RWPE2 (cell line): ENCODE data around the gene CFAP97D1.

Source experiments
- ATAC-seq: fragments of 200-7000 bp; cut with Tn5 transposase; 3 replicates; pipeline ENCODE4 v1.9.1; 2021; ENCODE audit warnings: low read depth
- DNase-seq: peaks from one replicate; pipeline ENCODE4 v3.0.0-alpha.2; 2020; ENCODE audit warnings: low spot score
- H3K27ac ChIP-seq: fragments of 450-650 bp; 2 replicates; pipeline ENCODE4 v1.5.1; 2017; ENCODE audit warnings: mild to moderate bottlenecking; ENCODE audit not compliant: poor library complexity, severe bottlenecking
- H3K27me3 ChIP-seq: fragments of 250-450 bp; sonication (Bioruptor Pico); 2 replicates; pipeline ENCODE4 v1.5.1; 2021; ENCODE audit warnings: mild to moderate bottlenecking, moderate library complexity; ENCODE audit not compliant: insufficient read depth, poor library complexity, severe bottlenecking
- H3K36me3 ChIP-seq: fragments of 250-450 bp; sonication (Bioruptor Pico); 2 replicates; pipeline ENCODE4 v1.5.1; 2020; ENCODE audit warnings: low read depth, mild to moderate bottlenecking, moderate library complexity
- H3K4me1 ChIP-seq: fragments of 250-450 bp; sonication (Bioruptor Pico); 2 replicates; pipeline ENCODE4 v1.5.1; 2021; ENCODE audit warnings: mild to moderate bottlenecking, moderate library complexity; ENCODE audit not compliant: insufficient read depth, poor library complexity, severe bottlenecking
- H3K4me3 ChIP-seq: fragments of 250-450 bp; sonication (Bioruptor Pico); 2 replicates; pipeline ENCODE4 v1.5.1; 2021; ENCODE audit warnings: mild to moderate bottlenecking, moderate library complexity; ENCODE audit not compliant: severe bottlenecking
- H3K9me3 ChIP-seq: fragments of 250-450 bp; sonication (Bioruptor Pico); 2 replicates; pipeline ENCODE4 v1.5.1; 2021; ENCODE audit warnings: mild to moderate bottlenecking, moderate library complexity; ENCODE audit not compliant: severe bottlenecking
- TF ChIP-seq, protein P1 (sequence below): fragments of 450-650 bp; IDR thresholded peaks from one replicate; pipeline ENCODE4 v1.5.1; 2017; ENCODE audit warnings: mild to moderate bottlenecking, moderate library complexity; ENCODE audit not compliant: poor library complexity, severe bottlenecking

CFAP97D1 gene

DNA sequence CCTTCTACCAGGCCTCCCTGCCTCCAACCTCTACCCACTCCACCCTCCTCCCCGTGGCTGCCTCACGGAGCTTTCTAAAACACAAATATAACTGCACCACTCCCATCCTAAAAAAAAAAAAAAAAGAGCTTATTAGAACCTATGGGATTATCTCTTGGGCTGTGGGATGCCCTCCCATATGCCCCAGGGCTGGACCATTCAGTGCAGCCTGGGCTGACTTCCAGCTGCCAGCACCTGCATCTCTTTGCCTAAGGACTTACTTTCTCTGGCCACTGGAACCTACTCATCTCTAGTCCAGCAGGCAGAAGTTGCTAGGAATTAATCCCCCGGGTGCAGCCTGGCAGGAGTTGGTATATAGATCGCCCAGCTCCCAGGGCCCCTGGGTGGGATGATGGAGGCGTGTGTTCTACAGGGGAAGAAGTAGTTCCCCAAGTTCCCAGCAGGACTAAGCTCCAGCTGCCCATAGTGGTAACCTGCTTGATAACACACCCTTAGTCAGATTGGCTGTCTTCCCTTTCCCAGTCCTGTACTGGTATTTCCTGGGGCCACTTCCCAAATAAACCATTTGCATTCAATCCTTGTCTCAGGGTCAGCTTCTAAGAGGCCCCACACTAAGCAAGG lies 42.4 kb downstream of the CFAP97D1 start:
- Histone ChIP-seq H3K4me1 (no peaks in the 10 kb centered on the region), H3K4me3 (no peak overlapping the region), H3K9me3 (no peaks in the 10 kb centered on the region), H3K27ac (no peak overlapping the region), H3K36me3 (peaks cover 52% of the 10 kb centered on the region), H3K27me3 (no peaks in the 10 kb centered on the region)
- TF ChIP-seq, protein P1, sequence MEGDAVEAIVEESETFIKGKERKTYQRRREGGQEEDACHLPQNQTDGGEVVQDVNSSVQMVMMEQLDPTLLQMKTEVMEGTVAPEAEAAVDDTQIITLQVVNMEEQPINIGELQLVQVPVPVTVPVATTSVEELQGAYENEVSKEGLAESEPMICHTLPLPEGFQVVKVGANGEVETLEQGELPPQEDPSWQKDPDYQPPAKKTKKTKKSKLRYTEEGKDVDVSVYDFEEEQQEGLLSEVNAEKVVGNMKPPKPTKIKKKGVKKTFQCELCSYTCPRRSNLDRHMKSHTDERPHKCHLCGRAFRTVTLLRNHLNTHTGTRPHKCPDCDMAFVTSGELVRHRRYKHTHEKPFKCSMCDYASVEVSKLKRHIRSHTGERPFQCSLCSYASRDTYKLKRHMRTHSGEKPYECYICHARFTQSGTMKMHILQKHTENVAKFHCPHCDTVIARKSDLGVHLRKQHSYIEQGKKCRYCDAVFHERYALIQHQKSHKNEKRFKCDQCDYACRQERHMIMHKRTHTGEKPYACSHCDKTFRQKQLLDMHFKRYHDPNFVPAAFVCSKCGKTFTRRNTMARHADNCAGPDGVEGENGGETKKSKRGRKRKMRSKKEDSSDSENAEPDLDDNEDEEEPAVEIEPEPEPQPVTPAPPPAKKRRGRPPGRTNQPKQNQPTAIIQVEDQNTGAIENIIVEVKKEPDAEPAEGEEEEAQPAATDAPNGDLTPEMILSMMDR, result no peak
- ATAC-seq (no peak; the same call in 2 of the 3 replicates), DNase-seq (no peak)

DNA sequence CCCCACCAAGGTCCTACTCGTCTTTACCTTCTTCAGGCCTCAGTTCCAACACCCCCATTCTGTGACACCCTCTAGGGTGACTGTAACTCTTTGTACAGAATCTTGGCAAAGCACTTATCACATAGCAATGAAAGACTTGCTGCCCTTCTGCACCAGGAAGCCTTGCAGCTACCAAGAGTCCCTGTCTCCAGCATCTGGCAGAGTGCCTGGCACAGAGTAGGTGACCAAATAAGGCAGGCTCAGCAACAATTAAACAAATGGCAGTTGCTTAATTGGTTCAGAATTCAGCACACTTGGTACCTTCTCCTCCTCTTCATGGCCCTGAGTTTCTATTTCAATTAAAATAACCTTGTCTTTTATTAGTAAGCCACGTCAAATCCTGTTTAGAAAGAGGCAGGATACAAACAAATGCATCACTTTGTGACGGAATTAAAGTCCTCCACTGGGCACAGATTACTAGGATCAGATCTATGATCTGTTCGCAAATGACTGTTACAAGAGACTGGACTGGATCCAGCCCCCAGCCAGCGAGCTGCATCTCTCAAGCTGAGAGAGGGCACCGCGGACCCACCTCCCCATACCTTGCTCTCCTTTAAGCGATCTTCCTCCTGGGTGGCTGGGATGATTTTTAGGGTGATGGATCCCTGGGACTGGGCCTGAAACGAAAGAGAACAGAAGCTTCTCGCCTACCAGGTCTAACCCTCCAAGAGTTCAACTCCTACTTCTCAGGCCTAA lies 43.3 kb downstream of the CFAP97D1 start:
- Histone ChIP-seq H3K4me1 (no peaks in the 10 kb centered on the region), H3K4me3 (no peak overlapping the region), H3K27ac (no peak overlapping the region), H3K9me3 (no peaks in the 10 kb centered on the region), H3K27me3 (no peaks in the 10 kb centered on the region), H3K36me3 (peaks cover 51% of the 10 kb centered on the region)
- TF ChIP-seq, protein P1, result no peak
- ATAC-seq, result no peak
- DNase-seq, result no peak

DNA sequence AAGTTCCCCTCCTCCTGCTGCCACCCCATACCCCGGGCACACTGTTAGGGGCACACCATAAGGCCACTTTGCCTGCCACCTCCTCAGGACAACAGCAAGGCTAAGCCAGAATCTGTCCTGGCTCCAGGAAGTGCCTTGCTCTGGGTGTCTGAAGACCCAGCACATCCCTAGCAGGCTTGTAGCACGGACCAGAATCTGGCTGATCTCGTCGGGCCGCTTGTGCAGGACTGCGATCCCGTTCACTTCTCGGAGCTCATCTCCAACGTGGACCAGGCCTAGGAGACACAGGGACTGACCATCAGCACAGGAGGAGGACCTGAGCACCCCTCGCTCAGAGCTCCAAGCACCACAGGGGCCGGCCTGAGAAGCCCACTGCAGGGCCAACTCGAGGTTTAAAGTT lies 45.3 kb downstream of the CFAP97D1 start:
- ATAC-seq, result no peak
- H3K4me1 ChIP-seq, result no peaks in the 10 kb centered on the region
- H3K27ac ChIP-seq, result no peak overlapping the region
- peaks cover 66% of the 10 kb centered on the region for H3K36me3 ChIP-seq
- DNase-seq, result no peak
- no peaks in the 10 kb centered on the region for H3K9me3 ChIP-seq
- no peak overlapping the region for H3K4me3 ChIP-seq
- H3K27me3 ChIP-seq, result no peaks in the 10 kb centered on the region
- TF ChIP-seq, protein P1, result no peak

DNA sequence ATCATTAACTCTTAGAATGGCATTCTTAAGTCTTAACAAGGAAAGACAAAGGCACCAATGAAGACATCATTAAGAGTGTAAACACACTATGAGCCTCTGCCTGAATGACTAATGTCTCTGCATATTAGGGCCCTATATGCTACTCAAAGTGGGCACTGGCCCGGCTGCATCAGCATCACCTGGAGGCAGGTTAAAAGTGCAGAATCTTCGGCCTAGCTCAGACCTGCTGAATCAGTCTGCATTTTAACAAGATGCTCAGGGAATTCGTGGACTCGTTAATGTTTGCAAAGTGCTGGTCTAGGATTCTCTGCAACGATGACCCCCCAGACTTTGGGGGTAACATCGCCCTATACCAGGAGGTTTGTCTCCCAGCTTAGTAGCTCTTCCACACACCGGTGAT lies 46.0 kb downstream of the CFAP97D1 start:
- TF ChIP-seq, protein P1, result no peak
- ATAC-seq, result no peak

DNA sequence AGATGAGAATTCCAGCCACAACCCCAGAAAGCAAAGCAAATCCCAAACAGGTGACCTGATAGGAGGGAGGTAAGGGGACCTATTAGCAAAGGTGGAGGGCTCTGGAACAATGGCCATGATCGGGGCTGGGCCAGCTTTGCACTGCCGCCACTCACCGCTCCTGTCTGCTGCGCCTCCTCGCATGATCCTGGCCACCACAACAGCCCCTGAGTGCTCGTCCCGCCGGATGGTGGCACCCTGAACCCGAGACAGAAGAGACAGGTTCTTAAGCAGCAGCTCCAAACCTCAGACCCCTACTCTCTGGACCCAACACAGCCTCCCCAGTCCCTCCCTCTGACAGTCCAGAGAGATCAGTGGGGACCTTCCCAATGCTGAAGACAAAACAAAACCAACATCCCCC lies 47.4 kb downstream of the CFAP97D1 start:
- H3K4me3 ChIP-seq, result no peak overlapping the region
- DNase-seq (no peak), ATAC-seq (no peak)
- H3K4me1 ChIP-seq, result peaks cover 4% of the 10 kb centered on the region
- TF ChIP-seq, protein P1, result no peak
- peaks cover 75% of the 10 kb centered on the region for H3K36me3 ChIP-seq
- H3K9me3 ChIP-seq, result no peaks in the 10 kb centered on the region
- no peak overlapping the region for H3K27ac ChIP-seq
- no peaks in the 10 kb centered on the region for H3K27me3 ChIP-seq

More for the DNA sequence above, 46.0 kb downstream of the CFAP97D1 start:
- Histone ChIP-seq H3K9me3 (no peaks in the 10 kb centered on the region), H3K36me3 (peaks cover 73% of the 10 kb centered on the region), H3K4me3 (no peak overlapping the region), H3K27ac (no peak overlapping the region), H3K27me3 (no peaks in the 10 kb centered on the region), H3K4me1 (no peaks in the 10 kb centered on the region)
- DNase-seq, result no peak
